HG02938 (cell line): Measurements from ENCODE around the gene RAB11FIP4.
"Not testable (repeated sequence)": the region's sequence is repeated elsewhere in the genome, so short reads cannot be mapped to it uniquely, and the experiment has no call there.

Source experiments
- ATAC-seq: cut with Tn5 transposase; IDR thresholded peaks from one replicate; pipeline ENCODE4 v1.9.1; 2021; ENCODE audit warnings: mild to moderate bottlenecking, moderate library complexity; ENCODE audit not compliant: unreplicated experiment

The RAB11FIP4 gene, protein sequence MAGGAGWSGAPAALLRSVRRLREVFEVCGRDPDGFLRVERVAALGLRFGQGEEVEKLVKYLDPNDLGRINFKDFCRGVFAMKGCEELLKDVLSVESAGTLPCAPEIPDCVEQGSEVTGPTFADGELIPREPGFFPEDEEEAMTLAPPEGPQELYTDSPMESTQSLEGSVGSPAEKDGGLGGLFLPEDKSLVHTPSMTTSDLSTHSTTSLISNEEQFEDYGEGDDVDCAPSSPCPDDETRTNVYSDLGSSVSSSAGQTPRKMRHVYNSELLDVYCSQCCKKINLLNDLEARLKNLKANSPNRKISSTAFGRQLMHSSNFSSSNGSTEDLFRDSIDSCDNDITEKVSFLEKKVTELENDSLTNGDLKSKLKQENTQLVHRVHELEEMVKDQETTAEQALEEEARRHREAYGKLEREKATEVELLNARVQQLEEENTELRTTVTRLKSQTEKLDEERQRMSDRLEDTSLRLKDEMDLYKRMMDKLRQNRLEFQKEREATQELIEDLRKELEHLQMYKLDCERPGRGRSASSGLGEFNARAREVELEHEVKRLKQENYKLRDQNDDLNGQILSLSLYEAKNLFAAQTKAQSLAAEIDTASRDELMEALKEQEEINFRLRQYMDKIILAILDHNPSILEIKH

DNA sequence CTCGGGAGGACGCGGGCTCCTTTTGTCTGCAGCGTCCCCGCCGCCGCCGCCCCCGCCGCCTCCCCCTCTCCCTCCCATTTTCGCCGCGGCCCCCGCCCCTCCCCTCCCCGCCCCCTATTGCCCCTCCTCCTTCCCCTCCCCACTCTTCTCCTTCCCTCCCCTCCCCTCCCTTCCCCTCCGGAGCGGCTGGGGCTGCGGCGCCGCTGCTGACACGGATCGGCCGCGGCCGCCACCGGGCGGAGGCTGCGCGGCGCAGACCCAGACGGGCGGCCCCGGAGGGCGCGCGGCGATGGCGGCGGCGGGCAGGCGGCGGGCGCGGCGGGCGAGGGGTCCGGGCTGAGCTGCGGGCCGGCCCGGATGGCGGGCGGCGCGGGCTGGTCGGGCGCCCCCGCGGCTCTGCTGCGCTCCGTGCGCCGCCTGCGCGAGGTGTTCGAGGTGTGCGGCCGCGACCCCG, at the start of gene RAB11FIP4:
TSS of gene RAB11FIP4 (plus strand) at position 180 of the 454 bp plus-strand sequence. CDS start at position 358, 178 bp downstream.
- no peak for ATAC-seq

DNA sequence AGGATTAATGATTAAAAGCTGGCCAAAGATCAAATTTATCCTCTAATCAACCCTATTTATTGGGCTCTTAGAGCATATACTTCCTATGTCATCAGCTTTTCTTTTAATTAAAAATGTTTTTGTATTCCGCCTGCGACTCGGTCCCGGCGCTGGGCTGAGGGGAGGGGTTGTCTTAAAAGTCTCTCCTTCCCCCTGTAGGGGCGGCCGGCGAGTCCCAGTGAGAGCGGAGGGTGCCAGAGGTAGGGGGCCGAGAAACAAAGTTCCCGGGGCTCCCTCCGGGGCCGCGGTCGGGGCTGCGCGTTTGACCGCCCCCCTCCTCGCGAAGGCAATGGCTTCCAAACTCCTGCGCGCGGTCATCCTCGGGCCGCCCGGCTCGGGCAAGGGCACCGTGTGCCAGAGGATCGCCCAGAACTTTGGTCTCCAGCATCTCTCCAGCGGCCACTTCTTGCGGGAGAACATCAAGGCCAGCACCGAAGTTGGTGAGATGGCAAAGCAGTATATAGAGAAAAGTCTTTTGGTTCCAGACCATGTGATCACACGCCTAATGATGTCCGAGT, 46.2 kb upstream of the RAB11FIP4 start:
- ATAC-seq: not testable (repeated sequence)

DNA sequence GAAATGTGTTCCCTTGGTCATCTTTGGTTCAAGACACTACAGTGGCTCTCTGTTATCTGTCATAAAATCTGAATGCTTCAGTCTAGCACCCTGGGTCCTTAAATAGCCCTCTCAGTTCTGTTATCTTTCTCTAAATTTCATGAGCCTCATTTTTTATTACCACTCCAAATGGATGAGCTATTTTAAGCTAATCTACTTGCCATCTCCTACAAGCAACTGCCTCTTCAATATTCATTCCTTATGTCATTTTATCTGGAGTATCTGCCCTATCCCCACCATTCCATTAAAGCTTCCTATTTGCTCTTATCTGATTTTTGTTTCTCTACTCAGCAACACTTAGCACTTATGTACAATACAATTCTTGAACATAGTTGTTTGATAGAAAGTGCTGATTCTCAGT, 42.0 kb upstream of the RAB11FIP4 start:
- no peak for ATAC-seq

DNA sequence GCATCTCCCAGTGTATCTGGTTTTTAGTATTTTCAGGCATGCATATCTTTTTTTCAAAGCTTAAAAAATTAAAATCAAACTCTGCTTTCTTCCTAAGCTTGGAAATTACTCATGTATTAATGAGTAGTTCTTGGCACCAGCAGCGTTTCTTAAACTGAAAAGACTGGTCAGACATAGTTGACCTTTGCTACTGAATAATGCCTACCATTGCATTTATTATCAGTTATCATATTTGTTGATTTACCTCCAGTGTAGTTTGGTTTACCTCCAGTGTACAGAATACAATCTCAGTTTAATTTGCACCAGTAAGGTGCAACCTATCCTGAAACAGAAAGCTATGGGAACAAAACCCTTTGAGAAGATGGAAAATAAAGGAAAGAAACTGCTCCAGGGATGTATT, 35.5 kb upstream of the RAB11FIP4 start:
- no peak for ATAC-seq

DNA sequence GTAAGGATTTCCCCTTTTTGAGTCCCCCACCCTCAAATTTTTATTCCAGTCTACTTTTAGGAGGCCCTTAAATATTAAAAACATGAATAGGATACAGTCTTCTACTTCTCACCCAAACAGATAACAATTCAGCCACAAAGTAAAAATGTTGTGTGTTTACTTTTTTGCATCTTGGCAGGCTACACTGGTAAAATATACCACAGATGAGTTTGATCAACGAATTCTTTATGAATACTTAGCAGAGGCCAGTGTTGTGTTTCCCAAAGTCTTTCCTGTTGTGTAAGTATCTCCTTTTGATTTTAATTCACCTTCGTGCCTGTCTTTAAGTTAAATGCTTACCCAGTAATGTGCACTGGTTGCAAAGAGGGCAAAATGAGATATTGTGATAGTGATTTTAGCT, 34.4 kb upstream of the RAB11FIP4 start:
- no peak for ATAC-seq

DNA sequence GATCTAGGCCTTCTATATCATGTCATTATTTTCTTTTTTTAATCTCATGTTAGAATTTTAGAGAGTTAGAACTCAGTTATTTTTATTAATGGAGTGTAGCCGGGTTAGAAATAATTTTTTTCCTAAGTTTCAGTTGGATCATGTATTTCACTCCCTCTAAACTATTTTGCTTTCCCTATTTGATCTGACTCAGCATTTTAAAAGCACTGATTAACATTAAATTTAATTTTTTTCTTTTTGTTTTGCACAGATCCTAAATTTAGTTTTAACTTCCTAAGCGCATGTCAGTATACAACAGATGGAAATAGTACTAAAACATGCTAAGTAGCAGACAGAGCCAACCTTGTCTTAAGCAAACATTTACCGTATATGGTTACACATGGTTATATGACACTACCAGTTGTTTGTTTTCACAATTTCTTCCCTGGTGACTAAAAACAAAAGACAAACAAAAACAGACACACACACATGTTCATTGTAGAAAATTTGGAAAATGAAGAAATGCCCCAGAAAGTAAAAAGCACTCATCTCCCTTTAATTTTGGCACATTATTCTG, 33.6 kb upstream of the RAB11FIP4 start:
- no peak for ATAC-seq

DNA sequence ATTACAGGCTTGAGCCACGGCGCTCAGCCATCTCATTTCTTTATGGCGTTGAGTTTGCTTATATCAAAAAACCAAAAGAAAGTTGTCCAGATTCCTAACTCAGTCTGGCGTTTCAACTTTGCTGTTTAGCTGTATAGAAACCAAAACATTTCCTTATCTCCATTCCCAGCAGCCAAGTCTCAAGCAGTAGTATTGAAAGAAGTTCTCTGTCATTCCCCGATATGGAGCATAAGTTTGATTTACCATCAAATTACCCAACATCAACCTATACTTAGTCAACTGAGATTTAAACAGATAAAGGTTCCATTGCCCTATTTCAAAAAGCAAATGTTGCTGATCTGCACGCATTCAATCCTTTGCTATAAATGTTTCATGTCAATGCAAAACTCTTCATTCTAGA, 27.5 kb upstream of the RAB11FIP4 start:
- no peak for ATAC-seq

DNA sequence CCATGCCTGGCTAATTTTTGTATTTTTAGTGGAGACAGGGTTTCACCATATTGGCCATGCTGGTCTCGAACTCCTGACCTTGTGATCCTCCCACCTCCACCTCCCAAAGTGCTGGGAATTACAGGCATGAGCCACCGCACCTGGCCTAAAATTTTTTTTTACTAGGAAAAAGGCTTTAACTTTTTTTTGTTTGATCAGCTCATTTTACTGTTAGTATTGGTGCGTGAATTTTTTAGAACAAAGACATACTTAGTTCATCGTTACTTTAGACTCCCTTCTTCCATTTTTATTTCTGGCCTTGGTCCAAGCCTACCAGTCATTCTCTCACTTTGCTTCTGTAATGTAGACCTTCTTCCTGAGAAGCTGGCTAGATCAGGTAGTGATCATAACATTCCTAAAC, 25.4 kb upstream of the RAB11FIP4 start:
- no peak for ATAC-seq

DNA sequence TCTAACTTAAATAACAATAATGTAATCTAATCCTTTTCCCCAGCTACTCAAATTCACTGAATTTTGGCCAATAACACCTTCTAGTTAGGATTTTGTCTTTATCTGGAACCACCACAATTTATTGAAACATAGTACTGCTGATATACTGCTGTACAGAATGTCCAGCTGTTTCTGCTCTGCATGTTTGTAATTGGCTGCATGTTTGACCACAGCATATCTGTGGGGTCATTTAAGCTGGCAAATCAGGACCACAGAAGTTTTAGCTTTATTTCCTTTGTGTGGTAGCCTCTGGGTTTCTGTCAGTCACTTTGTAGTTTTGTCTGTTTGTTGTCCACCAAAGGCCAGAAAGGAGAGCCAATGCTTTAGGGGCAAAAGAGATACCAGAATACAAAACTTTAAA, 22.2 kb upstream of the RAB11FIP4 start:
- no peak for ATAC-seq

DNA sequence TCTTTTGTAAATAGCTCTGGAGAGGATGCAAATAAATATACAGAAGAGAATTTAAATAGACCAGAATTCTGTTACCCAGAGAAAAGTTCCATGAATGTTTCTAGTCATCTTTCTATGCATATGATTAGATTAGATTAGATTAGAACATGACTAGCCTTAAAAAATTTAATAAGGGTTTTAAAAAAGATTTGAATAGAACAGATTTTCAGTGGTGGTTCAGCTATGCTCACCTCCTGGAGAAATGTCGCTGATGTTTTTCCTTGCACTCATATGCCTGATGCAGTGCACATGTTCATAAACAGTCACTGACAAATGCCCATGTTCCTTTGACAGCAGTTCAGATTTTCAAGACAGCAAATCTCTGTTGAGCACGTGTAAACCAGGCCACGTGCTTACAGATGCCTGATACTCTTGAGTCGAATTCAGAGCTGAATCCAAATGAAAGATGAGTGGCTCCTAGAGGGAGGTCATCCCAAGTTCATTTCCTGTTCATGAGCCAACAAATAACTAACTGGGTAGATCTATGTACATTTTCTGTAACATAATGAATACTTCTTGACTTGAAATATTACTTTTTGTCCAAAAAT, 19.9 kb upstream of the RAB11FIP4 start:
- ATAC-seq: no peak

DNA sequence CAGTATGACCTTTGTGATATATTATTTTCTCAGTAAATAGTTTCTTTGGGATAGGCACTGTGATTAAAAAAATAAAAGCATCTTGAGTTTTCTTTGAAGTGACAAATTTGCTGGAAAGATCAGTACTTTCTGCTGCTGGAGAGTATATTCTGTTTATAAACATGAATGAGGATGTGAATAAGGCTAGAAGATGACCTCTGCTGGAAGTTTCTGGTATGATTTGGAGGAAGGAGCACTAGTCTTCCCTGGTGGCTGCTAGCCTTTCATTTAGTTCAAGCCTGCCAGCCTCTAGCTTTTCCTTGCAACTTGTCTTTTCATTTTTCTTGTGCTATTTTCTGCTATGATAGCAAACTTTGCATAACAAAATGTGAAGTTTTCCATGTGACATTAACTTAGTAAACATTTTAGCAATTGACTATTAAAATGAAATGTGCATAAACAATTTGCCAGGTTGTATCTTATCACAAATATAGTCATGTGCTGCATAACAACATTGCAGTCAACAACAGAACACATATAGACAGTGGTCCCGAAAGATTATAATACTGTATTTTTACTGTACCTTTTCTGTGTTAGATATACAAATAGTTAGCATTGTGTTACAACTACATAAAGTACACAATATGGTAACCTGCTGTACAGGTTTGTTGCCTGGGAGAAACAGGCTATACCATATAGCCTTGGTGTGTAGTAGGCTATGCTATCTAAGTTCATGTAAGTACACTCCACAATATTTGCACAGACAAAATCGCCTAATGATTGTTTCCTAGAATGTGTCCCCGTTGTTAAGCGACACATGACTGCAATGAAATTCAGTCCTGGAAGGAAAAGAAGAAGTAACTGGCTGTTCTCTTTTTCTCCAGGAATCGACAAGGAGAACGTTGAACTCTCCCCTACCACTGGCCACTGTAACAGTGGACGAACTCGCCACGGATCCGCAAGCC, 18.1 kb upstream of the RAB11FIP4 start:
- no peak for ATAC-seq

DNA sequence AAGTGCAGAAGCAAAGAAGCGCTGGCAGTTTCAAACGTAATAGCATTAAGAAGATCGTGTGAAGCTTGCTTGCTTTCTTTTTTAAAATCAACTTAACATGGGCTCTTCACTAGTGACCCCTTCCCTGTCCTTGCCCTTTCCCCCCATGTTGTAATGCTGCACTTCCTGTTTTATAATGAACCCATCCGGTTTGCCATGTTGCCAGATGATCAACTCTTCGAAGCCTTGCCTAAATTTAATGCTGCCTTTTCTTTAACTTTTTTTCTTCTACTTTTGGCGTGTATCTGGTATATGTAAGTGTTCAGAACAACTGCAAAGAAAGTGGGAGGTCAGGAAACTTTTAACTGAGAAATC, 17.4 kb upstream of the RAB11FIP4 start:
- ATAC-seq: no peak

DNA sequence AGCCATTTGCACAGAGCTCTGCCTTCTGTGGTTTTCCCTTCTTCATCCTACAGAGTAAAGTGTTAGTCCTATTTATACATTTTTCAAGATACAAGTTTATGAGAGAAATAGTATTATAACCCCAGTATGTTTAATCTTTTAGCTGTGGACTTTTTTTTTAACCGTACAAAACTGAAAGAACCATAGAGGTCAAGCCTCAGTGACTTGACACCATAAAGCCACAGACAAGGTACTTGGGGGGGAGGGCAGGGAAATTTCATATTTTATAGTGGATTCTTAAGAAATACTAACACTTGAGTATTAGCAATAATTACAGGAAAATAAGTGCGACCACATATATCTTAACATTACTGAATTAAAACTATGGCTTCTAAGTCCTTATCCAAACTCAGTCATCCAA, 17.0 kb upstream of the RAB11FIP4 start:
- no peak for ATAC-seq

DNA sequence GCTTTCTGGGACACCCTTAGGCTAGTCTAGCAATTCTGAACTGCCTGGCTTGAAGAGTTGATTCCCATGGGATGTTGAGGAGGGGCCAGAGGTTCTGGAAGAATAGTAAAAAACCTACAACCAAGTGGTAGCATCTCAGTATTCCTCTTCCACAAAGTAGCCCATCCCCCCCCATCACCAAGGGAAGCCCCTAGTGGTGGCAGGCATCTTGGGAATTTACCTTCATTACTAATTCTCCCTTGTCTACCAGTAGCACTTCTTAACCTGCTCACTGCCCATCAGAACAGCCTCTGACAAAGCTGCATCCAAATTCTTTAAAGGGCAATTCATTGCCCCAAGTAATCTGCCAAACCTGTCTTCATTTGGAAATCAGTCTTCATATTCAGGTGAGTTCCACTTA, 12.8 kb upstream of the RAB11FIP4 start:
- no peak for ATAC-seq

DNA sequence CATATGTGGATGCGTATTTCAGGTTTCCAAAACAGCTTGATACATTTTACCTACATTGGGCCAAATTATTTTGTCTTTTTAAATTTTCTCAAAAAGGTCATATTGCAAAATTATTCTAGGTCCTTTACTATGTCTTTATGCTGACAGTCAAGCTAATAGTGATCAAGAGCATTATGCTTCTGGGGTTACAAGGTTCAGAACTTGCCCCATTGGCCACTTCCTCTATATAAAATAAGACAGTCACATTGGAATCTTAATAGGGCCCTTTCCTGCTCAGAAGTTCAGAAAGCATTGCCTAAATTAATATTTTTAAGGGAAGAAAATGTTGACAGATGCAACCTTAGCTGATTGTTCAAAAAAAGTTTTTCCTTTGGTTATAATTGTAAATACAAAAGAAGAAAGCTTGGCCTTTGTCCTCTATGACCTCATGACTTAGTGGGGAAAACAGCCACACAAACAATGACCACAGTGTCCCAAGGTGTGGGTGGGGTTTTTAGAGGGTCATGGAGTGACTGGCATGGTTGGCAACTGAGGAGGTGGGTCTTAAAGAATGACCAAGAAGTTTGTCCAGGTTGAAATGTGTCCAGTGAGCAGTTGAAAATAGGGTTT, 11.8 kb upstream of the RAB11FIP4 start:
- ATAC-seq: no peak

DNA sequence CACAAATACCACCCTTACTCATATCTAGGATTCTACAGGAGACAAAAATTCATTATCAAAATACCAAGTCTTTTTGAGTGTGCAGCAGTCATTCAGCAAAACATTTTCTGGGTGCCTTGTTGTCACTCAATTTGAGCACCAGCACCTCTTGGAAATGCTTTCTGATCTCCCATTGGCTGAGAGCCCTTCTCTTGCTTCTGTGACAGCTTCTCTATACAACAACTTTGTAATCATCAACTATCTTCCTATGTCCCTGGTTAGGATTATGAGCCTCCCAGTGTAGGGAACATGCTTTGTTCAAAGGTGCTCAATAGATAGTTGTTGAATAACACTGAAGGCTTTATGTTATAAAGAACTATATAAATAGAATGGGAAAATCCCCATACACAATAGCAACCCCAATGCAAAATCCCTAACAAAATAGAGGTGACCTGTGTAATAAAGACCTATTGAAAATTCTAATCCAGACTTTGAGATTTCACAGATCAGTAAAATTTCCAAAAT, 10.3 kb upstream of the RAB11FIP4 start:
- no peak for ATAC-seq

DNA sequence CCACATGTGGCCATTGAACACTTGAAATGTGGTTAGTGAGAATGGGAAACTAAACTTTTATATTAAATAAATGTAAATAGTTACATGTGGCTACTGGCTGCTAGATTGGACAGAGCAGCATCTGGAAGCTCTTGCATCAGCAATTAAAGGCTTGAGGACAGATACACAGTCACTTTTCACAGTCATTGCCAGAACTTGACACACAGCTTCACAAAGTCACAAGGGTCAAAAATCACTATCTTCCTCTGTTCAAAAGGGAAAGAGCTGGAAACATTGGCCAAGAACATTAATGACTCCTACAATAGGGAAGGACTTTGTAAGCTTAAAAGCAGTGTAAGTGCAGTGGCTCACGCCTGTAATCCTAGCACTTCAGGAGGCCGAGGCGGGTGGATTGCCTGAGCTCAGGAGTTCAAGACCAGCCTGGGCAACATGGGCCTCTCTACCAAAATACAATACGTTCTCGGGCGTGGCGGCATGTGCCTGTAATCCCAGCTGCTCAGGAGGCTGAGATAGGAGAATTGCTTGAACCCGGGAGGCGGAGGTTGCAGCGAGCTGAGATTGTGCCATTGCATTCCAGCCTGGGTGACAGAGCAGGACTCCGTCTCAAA, 8.7 kb upstream of the RAB11FIP4 start:
- not testable (repeated sequence) for ATAC-seq

DNA sequence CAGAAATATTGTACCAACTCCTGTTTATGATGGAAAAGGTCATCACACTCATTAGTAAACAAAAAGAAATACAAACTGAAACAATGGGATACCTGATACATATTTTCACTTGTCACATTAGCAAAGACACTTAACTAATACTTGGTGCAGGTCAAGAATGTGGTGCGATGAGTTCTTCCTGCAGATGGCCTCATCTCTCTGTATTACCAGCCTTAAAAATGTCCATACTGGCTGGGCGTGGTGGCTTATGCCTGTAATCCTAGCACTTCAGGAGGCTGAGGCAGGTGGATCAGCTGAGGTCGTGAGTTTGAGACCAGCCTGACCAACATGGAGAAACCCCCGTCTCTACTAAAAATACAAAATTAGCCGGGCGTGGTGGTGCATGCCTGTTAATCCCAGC, 8.0 kb upstream of the RAB11FIP4 start:
- ATAC-seq: not testable (repeated sequence)
